IPS-NIHi11 (cell line): ENCODE results near the gene TSPEAR.
"Not testable (repeated sequence)": the region's sequence is repeated elsewhere in the genome, so short reads cannot be mapped to it uniquely, and the experiment has no call there.

Experiments
- DNase-seq: peaks from one replicate; pipeline ENCODE4 v3.0.0; 2012; ENCODE audit warnings: mixed read lengths, low spot score

TSPEAR gene

DNA sequence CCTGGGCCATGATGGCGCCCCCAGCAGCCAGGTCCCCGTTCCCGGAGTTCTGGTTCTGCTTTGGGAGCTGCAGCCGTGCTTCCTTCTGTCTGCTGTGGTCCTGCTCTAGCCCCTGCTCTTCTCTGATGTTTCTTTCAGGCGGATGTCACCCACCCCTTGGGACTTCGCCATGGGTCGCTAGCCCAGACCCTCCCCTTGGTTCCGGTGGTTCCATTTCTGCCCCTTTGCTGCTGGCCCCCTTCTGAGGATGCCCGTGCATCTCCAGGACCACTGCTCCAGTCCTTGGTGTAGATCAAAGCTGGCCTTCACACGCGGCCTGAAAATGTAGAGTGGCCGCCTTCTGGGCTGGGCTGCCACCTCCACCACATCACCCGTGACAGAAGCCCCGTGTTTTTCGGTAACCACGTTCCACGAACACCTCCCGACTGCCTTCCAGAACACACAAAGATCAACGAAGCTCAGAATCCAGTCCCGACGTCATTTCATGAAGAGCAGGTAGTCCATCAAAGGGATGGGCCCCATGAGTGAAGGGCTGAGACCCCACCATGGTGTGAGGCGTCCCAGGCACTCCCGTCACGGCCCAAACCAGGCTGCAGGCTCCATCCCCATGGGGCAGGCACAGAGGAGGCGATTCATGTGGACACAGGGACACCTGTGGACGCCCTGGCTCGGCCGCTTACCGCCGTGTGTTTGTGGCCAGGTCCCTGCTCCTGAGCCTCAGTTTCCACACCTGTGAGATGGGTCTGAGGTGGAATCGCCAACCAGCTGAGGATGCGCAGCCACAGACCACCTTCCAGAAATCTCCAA lies 195.8 kb downstream of the TSPEAR start:
- DNase-seq = no peak

DNA sequence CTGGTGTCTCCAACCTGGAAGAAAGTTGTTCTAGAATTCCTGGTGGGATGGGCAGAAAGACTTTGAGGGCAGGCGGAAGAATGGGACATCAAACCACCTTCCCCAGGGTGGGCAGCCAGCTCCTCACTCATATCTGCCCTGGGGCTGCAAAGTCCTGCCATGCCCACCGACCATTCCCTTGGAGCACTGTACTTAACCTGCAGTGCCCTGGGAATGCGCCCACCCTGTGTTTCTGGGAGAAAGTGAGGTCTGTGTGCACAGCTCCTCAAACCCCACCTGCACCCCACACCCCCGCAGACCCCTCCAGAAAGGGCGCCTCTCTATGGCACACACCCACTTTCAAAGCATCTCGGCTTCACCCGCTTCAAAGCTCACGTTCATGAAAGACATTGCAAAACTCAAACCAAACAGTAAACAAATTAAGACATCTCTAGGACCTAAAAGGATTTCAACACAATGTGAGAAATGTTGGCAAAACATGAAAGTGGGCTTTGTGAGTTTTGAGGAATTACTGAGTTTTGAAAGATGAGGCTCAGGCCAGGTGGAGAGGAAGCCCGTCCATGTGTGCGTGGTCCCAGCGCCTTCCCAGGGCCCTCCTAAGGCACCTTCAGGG lies 196.5 kb downstream of the TSPEAR start:
- no peak for DNase-seq

DNA sequence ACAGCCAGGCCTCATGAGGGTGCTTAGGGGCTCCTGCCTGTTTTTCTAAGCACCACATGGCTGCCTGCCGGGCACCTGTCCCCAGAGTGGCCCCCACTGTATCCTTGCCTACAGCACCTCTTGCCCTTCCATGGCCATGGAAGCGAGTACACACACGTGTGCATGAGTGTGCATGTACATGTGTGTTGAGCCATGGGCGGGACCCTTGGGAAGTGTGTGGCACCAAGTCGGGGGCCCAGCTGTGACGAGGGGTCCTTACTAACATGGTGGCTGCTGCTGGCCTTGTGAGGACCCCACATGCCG lies 197.2 kb downstream of the TSPEAR start:
- no peak for DNase-seq

DNA sequence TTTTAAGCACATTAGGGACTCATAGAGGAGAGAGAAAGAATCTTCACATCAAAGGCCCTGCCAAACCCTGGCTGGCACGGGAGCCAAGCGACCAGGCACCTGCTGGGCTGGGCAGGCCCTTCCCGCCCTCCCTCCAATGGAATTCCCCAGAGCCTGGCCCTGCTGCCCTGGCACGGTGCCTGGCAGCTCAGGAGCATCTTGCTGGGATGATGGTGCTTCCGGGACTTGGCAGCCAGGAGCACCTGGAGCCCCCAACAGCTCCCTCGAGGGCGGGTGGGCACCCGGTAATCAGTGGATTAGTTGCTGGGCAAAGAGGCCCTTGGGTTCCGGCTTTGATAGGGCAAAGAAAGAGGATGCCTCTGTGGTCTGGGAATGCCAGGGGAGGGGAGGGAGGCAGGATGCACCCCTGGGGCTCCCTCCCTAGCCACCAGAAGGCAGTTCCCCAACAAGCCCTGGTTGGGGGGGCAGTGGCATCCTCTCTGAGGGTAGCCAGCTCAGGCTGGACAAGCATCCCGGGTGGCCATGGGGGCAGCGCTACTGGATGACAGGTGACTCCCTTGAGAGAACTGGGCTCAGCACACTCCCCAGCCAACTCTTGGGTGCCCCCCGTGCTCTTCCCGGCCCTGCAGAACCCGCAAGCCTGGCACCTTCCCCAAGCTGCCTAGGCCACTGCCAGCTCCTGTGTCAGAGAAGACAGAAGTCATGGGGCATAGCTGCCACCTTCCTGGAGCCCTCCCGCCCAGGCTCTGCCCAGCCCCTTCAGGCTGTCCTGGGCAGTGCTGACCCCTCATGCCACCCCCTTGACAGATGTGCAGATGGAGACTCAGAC lies 197.8 kb downstream of the TSPEAR start:
- DNase-seq = no peak

DNA sequence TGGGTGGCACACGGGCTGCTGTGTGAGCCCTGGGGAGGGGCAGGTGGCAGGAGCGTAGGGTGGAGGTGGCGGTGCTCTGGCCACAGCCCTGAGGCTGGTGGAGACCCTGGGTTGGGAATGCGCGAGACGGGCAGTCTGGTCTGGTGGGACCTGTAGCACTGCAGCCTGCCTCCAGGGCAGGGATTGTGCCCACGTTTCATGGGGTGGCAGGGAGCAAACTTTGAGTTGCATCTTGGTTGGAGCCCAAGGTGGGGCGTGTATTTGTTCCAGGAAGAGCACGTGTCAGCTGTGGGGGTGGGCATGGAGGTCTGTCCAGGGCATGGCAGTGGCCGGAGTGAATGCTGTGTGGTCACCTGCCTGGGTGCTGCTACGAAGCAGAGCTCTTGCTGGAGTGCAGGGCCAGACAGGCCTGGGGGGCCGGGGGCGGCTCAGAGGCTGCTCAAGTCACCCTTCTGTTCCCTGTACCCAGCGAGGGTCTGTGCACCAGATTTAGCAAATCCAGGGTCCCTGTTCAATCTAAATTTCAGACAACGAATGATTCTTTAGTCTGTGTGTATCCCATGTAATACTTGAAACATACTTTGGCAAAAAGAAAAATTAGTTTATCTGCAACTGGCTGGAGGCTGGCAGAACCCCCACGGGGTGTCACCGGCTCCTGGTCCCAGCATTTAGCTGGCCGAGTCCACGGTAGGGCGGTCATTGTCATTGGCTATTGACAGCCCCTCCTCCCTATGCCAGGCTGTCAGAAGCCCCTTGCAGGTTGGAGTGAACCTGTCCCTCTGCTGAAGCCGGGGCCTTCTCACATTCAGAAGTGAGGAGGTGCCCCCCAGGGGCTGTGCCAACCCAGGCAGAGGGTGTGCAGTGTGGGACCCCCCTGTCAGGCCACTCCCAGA lies 198.6 kb downstream of the TSPEAR start:
- DNase-seq = no peak

DNA sequence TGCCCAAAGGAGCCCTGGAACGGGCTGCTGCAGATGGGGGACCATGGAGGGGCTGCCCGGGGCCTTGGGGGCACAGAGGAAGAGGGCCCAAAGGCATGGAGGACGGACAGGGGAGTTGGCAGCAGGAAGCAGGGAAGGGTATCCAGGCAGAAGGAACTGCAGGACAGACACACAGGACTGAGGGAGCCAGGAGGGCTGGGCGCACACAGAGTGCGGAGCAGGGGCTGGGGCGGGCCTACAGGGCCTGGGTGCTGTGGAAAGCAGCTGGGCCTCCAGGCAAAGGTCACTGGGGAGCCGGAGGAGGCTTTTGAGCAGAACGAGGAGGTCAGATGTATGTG lies 199.5 kb downstream of the TSPEAR start:
- no peak for DNase-seq

DNA sequence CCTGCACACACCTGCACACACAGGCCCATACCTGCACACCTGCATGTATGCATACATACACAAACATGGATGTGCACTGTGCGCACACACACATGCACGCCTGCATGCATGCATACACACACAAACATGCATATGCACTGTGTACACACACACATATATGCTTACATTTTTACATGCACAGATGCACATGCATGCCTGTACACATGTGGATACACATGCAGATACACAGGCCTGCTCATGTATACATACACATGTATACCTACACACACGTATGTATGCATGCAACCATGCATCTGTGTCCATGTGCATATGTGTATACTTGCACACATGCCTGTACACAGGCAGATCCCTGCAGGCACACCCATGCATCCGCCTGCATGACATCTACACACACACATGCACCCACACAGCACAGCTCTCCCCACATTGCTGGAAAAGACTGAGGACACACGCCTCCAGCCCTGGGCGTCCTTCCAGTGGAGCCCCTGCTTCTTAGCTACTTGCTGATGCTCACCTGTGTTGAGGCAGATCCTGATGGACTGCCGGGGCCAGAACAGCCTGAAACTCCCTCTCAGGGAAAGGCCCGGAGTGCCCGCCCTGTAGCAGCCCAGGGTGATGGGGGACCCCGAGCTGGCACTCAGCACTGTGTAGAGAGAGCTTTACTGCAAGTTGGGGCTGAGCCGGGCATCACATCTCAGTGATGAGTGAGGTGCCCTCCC lies 200.0 kb downstream of the TSPEAR start:
- DNase-seq = no peak

DNA sequence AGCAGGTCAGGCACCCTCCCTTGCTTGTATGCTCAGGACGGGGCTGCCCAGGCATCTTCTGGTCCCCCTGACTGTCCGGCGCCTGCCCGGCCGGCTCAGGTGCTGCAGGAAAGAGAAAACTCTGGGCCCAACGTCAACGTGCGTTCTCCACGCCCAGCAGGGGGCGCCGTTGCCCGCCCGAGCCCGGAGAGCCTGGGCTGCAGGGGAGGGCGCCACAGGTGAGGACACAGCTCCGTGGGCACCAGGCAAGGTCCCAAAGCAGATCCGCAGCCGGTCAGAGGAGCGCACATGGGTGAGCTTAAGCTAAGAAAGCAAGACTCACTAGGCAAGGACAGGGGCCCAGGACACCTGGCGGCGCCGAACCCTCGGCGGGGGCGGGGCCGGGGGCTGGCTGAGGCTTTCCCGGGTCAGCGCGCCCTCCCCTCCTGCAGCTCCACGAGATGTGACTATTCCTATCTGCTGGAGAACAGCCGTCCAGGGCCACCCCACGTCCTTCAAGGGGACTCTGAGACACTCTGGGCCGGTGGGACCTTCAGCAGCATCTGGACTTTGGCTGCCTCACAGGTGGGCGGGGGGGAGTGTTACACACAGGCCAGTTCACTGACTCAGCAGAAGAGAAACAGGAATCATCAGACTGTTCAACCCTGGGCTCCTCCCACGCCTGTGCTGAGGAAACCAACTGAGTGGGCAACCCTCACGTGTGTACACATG lies 200.7 kb downstream of the TSPEAR start:
- peak; percentile 96 for DNase-seq

DNA sequence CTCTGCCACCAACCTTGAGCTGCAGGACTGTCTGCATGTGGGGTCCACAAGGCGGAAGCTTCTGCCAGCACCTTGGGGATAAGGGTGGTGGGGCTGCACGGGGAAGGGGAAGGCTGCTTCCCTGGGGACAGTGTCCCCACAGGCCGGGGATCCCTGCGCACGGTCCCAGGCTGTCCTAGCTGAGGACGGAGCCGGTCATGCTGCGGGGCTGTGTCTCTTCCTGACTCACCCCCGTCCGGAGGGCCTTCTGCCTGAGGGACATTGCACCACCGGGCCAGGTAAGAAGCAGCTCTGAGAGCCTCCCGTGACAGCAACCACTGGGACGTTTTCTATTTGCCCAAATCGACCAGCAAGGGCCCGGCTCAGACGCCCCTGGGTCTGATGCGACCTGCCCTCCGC lies 201.3 kb downstream of the TSPEAR start:
- DNase-seq = no peak

DNA sequence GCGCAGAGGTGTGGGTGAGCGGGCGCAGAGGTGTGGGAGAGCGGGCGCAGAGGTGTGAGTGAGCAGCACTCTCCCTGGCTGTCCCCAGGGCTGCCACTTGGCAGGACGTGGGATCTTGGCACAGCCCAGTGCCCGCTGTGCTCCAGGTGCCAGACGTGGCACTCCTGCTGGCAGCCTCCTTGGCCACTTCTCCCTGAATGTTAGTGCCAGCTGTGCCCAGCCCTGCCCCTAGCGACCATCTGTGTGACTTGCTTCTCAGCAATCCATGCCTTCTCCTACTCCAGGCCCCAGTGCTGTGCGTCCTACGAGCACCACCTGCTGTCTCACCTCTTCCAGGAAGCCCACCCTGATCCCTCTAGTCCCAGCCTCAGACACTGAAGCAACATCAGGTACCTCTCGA lies 201.8 kb downstream of the TSPEAR start:
- DNase-seq = no peak

DNA sequence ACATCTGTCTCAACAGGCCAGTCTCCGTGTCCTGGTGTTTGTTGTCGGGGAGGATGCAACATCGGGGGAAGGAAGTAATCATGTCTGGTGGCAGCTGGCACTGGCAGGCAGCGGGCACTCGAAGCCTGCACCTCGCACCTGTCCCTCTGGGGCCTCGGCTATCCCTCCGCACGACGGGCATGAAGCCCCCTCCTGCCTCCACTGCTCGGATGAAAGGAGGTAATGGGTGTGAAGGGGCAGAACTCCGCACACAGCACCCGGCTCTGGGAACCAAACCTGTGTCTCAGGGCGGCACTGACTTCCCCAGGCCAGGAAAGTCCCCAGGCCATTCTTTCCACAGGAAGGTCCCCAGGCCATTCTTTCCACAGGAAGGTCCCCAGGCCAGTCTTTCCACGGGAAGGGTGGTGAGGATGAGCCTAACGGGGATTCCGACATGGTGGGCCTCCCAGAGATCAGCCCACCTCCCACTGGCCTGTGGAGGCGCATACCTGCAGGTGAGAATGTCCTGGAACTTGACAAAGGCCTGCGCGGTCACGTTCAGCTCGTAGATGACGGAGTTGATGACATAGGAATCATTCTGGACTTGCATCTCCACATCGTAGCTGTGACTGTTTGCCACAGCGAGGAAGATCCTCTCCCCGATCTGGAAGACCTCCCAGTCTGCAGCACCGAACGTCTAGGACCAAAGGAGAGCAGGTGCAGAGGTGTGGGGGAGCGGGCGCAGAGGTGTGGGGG lies 202.5 kb downstream of the TSPEAR start:
- no peak for DNase-seq

DNA sequence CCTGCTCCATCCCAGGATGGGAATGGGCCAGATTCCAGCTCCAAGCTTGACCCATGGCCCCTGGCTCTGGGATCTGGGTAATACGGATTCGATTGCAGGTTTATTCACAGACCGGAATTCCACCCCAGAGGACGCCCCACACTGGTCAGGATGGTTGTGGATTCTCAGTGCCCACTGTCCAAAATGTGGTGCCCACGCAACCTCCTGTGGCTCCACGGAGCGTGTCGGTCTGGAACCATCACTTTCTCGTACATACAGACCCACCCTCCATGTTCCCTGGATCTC lies 203.0 kb downstream of the TSPEAR start:
- no peak for DNase-seq

DNA sequence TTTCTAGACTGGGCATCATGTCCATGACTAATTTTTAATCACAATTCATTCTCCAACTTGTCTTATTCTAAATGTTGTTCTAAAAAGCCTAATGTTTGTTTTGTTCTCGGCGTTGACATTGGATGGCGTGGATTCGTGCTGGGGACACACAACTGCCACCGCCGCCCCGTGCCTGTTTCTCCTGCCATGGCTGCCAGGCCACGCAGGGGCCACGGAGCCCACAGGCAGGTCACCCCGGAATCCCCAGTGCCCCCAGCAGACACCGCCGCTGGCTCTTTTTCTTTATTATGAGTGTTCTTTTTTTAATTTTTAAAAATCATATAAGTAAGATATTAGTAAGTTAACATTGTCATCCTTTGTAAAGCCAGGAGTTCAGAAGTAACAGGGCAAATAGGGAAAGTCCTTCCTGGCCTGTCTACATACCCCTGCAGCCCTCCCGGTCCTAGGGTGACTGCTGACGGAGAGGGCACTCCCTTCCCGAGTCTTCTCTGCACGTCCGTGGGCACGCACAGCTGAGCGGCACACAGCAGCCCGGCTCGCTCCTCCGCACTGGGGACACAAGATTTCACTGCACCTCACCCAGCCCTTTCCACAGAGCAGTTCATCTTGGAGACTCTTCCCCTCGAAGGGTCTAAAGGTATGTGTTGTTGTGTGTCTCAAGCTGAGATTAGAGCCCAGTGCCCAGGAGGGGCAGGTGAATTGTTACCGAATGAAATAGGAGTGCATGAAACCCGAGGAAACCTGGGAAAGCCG lies 203.5 kb downstream of the TSPEAR start:
- no peak for DNase-seq

DNA sequence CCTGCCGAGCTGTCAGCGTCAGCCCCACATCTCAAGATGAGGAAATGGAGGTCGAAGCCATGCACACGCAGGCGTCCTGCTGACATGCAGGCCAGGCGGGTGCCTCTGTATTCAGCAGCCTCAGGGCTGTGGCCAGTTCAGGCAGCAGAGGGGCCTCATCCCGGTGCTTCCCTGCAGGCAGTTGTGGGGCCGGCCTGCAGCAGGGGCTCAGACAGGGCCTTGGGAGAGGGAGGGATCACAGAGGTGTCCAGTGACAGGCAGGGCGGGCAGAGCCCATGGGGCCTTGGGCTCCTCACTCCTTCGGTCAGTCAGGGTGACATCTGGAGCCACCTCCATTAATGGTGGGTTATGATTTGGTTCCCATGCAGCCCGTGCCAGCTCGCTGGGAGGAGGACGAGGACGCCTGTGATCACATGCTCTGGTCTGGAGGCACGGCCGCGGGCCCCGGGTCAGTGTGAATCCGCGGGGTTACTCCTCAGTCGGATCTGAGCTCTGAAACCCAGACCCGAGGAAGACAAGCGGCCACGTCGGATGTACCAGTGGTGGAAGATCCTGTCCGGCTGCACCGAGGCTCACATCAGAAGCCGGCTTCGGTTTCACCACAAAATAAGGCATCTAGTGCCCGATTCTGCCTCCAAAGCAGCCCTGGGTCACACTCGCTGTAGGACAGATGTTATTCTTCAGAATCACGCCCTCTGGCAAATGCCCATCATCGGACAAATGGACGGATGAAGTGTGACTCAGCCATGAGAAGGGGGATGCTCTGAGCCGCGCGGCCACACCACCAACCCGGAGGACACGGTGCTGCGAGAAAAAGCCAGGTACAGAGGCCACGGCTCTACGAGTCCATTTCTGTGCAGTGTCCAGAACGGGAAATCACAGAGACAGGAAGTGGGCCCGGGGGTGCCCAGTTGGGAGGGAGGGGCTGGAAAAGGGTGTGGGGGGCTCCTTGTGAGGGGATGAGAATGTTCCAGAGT lies 204.8 kb downstream of the TSPEAR start:
- DNase-seq = no peak

DNA sequence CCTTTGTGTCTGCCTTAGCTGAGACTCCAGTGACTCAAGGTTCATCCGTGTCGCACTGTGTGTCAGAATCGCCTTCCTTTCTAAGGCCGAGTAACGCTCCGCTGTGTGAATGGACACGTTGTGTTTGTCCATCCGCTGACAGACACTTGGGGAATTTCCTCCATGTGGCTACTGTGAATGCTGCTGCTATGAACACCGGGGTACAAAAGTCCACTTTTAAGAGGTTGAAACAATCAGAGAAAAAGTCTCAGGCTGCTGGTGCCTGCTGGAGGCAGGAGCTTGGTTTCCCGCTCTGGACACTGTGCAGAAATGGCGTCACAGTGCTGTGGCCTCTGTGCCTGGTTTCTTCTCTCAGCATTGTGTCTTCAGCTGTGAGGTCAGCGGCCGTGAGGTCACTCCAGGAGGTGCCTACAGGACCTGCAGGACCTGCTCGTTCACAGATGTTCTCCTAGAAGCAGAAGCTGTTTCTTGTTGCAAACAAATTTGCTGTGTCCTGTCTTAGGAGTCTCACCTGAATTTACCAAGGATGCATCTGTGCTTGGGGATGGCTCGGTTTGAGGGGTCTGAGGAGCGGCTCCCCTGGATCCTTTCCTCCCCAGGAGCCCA lies 205.6 kb downstream of the TSPEAR start:
- no peak for DNase-seq

DNA sequence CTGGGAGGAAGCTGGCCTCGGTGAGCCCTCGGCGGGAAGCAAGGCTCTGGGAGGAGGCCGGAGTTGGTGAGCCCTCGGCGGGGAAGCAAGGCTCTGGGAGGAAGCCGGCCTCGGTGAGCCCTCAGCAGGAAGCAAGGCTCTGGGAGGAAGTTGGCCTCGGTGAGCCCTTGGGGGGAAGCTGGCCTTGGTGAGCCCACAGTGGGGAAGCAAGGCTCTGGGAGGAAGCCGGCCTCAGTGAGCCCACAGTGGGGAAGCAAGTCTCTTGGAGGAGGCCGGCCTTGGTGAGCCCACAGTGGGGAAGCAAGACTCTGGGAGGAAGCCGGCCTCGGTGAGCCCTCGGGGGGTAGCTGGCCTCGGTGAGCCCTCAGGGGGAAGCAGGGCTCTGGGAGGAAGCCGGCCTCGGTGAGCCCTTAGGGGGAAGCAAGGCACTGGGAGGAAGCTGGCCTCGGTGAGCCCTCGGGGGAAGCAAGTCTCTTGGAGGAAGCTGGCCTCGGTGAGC lies 207.4 kb downstream of the TSPEAR start:
- no peak for DNase-seq

DNA sequence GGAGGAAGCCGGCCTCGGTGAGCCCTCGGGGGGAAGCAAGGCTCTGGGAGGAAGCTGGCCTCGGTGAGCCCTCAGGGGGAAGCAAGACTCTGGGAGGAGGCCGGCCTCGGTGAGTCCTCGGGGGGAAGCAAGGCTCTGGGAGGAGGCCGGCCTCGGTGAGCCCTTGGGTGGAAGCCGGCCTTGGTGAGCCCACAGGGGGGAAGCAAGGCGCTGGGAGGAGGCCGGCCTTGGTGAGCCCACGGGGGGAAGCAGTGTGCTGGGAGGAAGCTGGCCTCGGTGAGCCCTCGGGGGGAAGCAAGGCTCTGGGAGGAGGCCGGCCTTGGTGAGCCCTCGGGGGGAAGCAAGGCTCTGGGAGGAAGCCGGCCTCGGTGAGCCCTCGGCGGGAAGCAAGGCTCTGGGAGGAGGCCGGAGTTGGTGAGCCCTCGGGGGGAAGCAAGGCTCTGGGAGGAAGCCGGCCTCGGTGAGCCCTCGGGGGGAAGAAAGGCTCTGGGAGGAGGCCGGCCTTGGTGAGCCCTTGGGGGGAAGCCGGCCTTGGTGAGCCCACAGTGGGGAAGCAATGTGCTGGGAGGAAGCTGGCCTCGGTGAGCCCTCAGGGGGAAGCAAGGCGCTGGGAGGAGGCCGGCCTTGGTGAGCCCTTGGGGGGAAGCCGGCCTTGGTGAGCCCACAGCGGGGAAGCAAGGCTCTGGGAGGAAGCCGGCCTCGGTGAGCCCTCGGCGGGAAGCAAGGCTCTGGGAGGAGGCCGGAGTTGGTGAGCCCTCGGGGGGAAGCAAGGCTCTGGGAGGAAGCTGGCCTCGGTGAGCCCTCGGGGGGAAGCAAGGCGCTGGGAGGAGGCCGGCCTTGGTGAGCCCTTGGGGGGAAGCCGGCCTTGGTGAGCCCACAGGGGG lies 208.1 kb downstream of the TSPEAR start:
- not testable (repeated sequence) for DNase-seq
